HFFc6 (cell line): ENCODE results near the gene SRGAP1. TPM values are rescaled to one million over a fixed set of nuclear protein-coding genes. Genes with fewer than 3 reads are reported as not detected.

Source experiments
- DNase-seq: peaks from one replicate; pipeline ENCODE4 v3.0.0-alpha.2; 2018
- H3K27ac Mint-ChIP-seq: 2 replicates; pipeline ENCODE4 v1.8.0; 2020; ENCODE audit warnings: mild to moderate bottlenecking, mixed read lengths
- H3K27me3 Mint-ChIP-seq: 2 replicates; pipeline ENCODE4 v1.8.0; 2021; ENCODE audit warnings: mild to moderate bottlenecking, moderate library complexity, mixed read lengths; ENCODE audit not compliant: insufficient read depth
- H3K36me3 Mint-ChIP-seq: 2 replicates; pipeline ENCODE4 v1.8.0; 2021; ENCODE audit warnings: low read depth, mixed read lengths
- H3K4me1 Mint-ChIP-seq: 2 replicates; pipeline ENCODE4 v1.8.0; 2020; ENCODE audit warnings: low read depth, mixed read lengths
- H3K4me3 Mint-ChIP-seq: 2 replicates; pipeline ENCODE4 v1.8.0; 2020; ENCODE audit warnings: mild to moderate bottlenecking, moderate library complexity, mixed read lengths
- H3K9me3 Mint-ChIP-seq: 2 replicates; pipeline ENCODE4 v1.8.0; 2020; ENCODE audit warnings: mild to moderate bottlenecking, mixed read lengths
- CTCF ChIP-seq: fragments of 200-600 bp; sonication (generic); IDR thresholded peaks from 2 replicates; pipeline ENCODE4 v1.5.0; 2021; ENCODE audit warnings: antibody characterized with exemption, mild to moderate bottlenecking
- total RNA-seq, 6 experiments: library from RNA; stranded (reverse); fragmentation: NEBNext Ultra II Directional; extraction: Animal tissue kit (Norgen Biotek cat#: 25700); gene quantifications; 2 replicates in 1 of 6; 3 replicates in 5 of 6; pipeline ENCODE4 v1.2.3, GENCODE V29; 2021

SRGAP1 gene
- total RNA-seq, 6 experiments from 2014 or later: 35.7 to 45.8 (median 40.9) TPM

- peaks cover 22% of the 10 kb centered on the region for H3K36me3 Mint-ChIP-seq
- TF ChIP-seq CTCF: no peak
- H3K27ac Mint-ChIP-seq: 0 out of 2 replicates have a peak overlapping the region, but pooled peaks have one; percentile 11
- no peak for DNase-seq
- no peaks in the 10 kb centered on the region for H3K27me3 Mint-ChIP-seq
- H3K4me3 Mint-ChIP-seq: no peak overlapping the region
- H3K4me1 Mint-ChIP-seq: peaks cover 66% of the 10 kb centered on the region
- no peaks in the 10 kb centered on the region for H3K9me3 Mint-ChIP-seq
Measured at GRCh38 chr12:63963868-63964267, 119.4 kb downstream of the SRGAP1 start.

- H3K27me3 Mint-ChIP-seq: no peaks in the 10 kb centered on the region
- H3K4me1 Mint-ChIP-seq: peaks cover 69% of the 10 kb centered on the region
- H3K36me3 Mint-ChIP-seq: peaks cover 25% of the 10 kb centered on the region
- H3K4me3 Mint-ChIP-seq: no peak overlapping the region
- no peak overlapping the region; the same call in 1 of the 2 replicates for H3K27ac Mint-ChIP-seq
- no peak for DNase-seq
- TF ChIP-seq CTCF: no peak
- H3K9me3 Mint-ChIP-seq: no peaks in the 10 kb centered on the region
Measured at GRCh38 chr12:63964301-63964700, 119.8 kb downstream of the SRGAP1 start.

- TF ChIP-seq CTCF: no peak
- Mint-ChIP-seq H3K4me3 (no peak overlapping the region), H3K27me3 (no peaks in the 10 kb centered on the region), H3K36me3 (peaks cover 21% of the 10 kb centered on the region), H3K4me1 (peaks cover 74% of the 10 kb centered on the region), H3K27ac (peak overlapping the region; percentile 93), H3K9me3 (no peaks in the 10 kb centered on the region)
- DNase-seq: no peak
Measured at GRCh38 chr12:63965936-63966605, 121.6 kb downstream of the SRGAP1 start.

GRCh38 chr12:63966606-63966975, 122.1 kb downstream of the SRGAP1 start:
- Mint-ChIP-seq H3K9me3 (no peaks in the 10 kb centered on the region), H3K36me3 (peaks cover 21% of the 10 kb centered on the region), H3K4me1 (peaks cover 75% of the 10 kb centered on the region), H3K27me3 (no peaks in the 10 kb centered on the region), H3K27ac (peak overlapping the region; percentile 93), H3K4me3 (no peak overlapping the region)
- no peak for TF ChIP-seq CTCF
- DNase-seq: no peak

- peak; percentile 43 for DNase-seq
- H3K4me1 Mint-ChIP-seq: peaks cover 78% of the 10 kb centered on the region
Measured at GRCh38 chr12:63967358-63968145, 123.1 kb downstream of the SRGAP1 start.

More at GRCh38 chr12:63967358-63968145, 123.1 kb downstream of the SRGAP1 start:
- peak overlapping the region; percentile 66 for H3K4me3 Mint-ChIP-seq
- H3K27ac Mint-ChIP-seq: peak overlapping the region; percentile 93
- H3K27me3 Mint-ChIP-seq: no peaks in the 10 kb centered on the region
- no peaks in the 10 kb centered on the region for H3K9me3 Mint-ChIP-seq
- no peak for TF ChIP-seq CTCF
- H3K36me3 Mint-ChIP-seq: peaks cover 21% of the 10 kb centered on the region
